B cell (primary cell): ENCODE results near the gene LRBA. TPM values are rescaled to one million over a fixed set of nuclear protein-coding genes. Genes with fewer than 3 reads are reported as not detected.

Source experiments
- ATAC-seq: fragments of 200-7000 bp; cut with Tn5 transposase; one replicate; pipeline ENCODE4 v1.10.0; 2021; ENCODE audit warnings: low read depth, mild to moderate bottlenecking, moderate number of reproducible peaks, moderate library complexity
- CTCF ChIA-PET: fragments of 350-600 bp; sonication (Branson Sonifier 250); formaldehyde crosslinking; loops from one replicate; lab custom pipeline; 2021; ENCODE audit warnings: antibody characterized with exemption, inconsistent platforms; lab: Charles Lee
- POLR2A ChIA-PET: fragments of 350-600 bp; sonication (Branson Sonifier 250); formaldehyde crosslinking; loops from one replicate; lab custom pipeline; 2021; ENCODE audit warnings: antibody characterized with exemption; lab: Charles Lee
- DNase-seq: peaks from one replicate; pipeline ENCODE4 v3.0.0; 2013
- H2AFZ ChIP-seq: 2 replicates; pipeline ENCODE4 v1.6.1; 2012; ENCODE audit warnings: mild to moderate bottlenecking, low read depth, low read length; ENCODE audit not compliant: insufficient read depth, poor library complexity, severe bottlenecking
- H3K27ac ChIP-seq, 2 donors: 1 replicate in 1 of 2; 2 replicates in 1 of 2; pipeline ENCODE4 v1.5.1; 2012 to 2013; ENCODE audit warnings: low read length in 2 of 2, mild to moderate bottlenecking in 2 of 2, moderate library complexity in 1 of 2
- H3K27me3 ChIP-seq, 4 experiments: fragments of 200-600 bp in 1 of 4; sonication (generic) in 1 of 4; replicated peaks in 1 of 4; 1 replicate in 2 of 4; 2 replicates in 2 of 4; pipeline versions ENCODE4 v1.6.1 to v1.7.0; 2013 to 2016; ENCODE audit warnings: low read length in 3 of 4, mild to moderate bottlenecking in 2 of 4, mixed read lengths in 1 of 4, moderate library complexity in 1 of 4; ENCODE audit not compliant: insufficient read depth in 4 of 4, control insufficient read depth in 3 of 4; ENCODE audit errors: control extremely low read depth in 1 of 4
- H3K36me3 ChIP-seq, 2 experiments: replicated peaks in 1 of 2; 1 replicate in 1 of 2; 2 replicates in 1 of 2; pipeline versions ENCODE4 v1.6.1 to v1.7.1; 2013; ENCODE audit warnings: low read length in 1 of 2; ENCODE audit not compliant: insufficient read depth in 2 of 2, control insufficient read depth in 1 of 2; ENCODE audit errors: control extremely low read depth in 1 of 2, extremely low read depth in 1 of 2
- H3K4me1 ChIP-seq, 2 donors: fragments of 200-600 bp in 1 of 2; sonication (generic) in 1 of 2; 1 replicate in 1 of 2; 2 replicates in 1 of 2; pipeline versions ENCODE4 v1.5.1 to v1.6.1; 2013 to 2017; ENCODE audit warnings: low read length in 2 of 2; ENCODE audit not compliant: control insufficient read depth in 2 of 2, insufficient read depth in 2 of 2
- H3K4me2 ChIP-seq: replicated peaks from 2 replicates; pipeline ENCODE3; 2012; ENCODE audit warnings: mild to moderate bottlenecking, low read depth, low read length; ENCODE audit not compliant: poor library complexity, severe bottlenecking
- H3K4me3 ChIP-seq, 5 experiments: fragments of 200-600 bp in 1 of 5; sonication (generic) in 1 of 5; 1 replicate in 3 of 5; 2 replicates in 2 of 5; pipeline versions ENCODE4 v1.5.1 to v1.7.0; 2011 to 2016; ENCODE audit warnings: low read length in 4 of 5, mild to moderate bottlenecking in 4 of 5, low read depth in 2 of 5, control low read depth in 1 of 5, moderate library complexity in 1 of 5; ENCODE audit not compliant: insufficient read depth in 1 of 5; ENCODE audit errors: control extremely low read depth in 1 of 5, extremely low read depth in 1 of 5
- H3K79me2 ChIP-seq: fragments of 200-600 bp; sonication (generic); one replicate; pipeline ENCODE4 v1.6.0; 2016; ENCODE audit warnings: low read length; ENCODE audit not compliant: control insufficient read depth, insufficient read depth
- H3K9ac ChIP-seq: fragments of 200-600 bp; sonication (generic); 2 replicates; pipeline ENCODE4 v1.6.1; 2017; ENCODE audit warnings: mild to moderate bottlenecking, low read length, moderate library complexity
- H3K9me3 ChIP-seq, 3 donors: one replicate each; pipeline versions ENCODE4 v1.6.1 to v1.7.1; 2013; ENCODE audit warnings: low read length in 2 of 3; ENCODE audit not compliant: control insufficient read depth in 2 of 3, insufficient read depth in 1 of 3; ENCODE audit errors: control extremely low read depth in 1 of 3
- H4K20me1 ChIP-seq: 2 replicates; pipeline ENCODE4 v1.6.0; 2012; ENCODE audit warnings: mild to moderate bottlenecking, low read length; ENCODE audit not compliant: insufficient read depth, control insufficient read depth, poor library complexity, severe bottlenecking
- H3K27ac Mint-ChIP-seq: one replicate; pipeline ENCODE4 v1.8.0; 2021; ENCODE audit warnings: mixed read lengths
- H3K27me3 Mint-ChIP-seq: one replicate; pipeline ENCODE4 v1.8.0; 2021; ENCODE audit warnings: mixed read lengths
- H3K4me1 Mint-ChIP-seq: one replicate; pipeline ENCODE4 v1.8.0; 2021; ENCODE audit warnings: mixed read lengths
- H3K4me3 Mint-ChIP-seq: one replicate; pipeline ENCODE4 v1.8.0; 2021; ENCODE audit warnings: mixed read lengths
- H3K9me3 Mint-ChIP-seq: one replicate; pipeline ENCODE4 v1.8.0; 2022; ENCODE audit warnings: mixed read lengths; ENCODE audit not compliant: insufficient read depth
- CTCF ChIP-seq: fragments of 200-600 bp; IDR thresholded peaks from one replicate; pipeline ENCODE4 v1.8.0; 2022; ENCODE audit warnings: antibody characterized with exemption, mild to moderate bottlenecking
- EZH2 ChIP-seq: IDR thresholded peaks from 2 replicates; pipeline ENCODE4 v1.6.1; 2012; ENCODE audit warnings: borderline replicate concordance, low read depth, mild to moderate bottlenecking, moderate library complexity, low read length; ENCODE audit not compliant: insufficient read depth, poor library complexity, severe bottlenecking
- WGBS: methylation state at CpG from one replicate; pipeline ENCODE4 v1.1.5; 2013; ENCODE audit warnings: missing lambda C conversion rate; ENCODE audit not compliant: insufficient coverage; 5-methylcytosine and 5-hydroxymethylcytosine counted together
- intact Hi-C: fragments of 100-400 bp; cut with micrococcal nuclease; formaldehyde crosslinking; loops from one replicate; pipeline ENCODE4 v1.10.0; 2022
- polyA plus RNA-seq: library from polyadenylated mRNA; depleted of rRNA; stranded (reverse); fragments of >200 nt; gene quantifications from 2 replicates; pipeline ENCODE4 v1.2.3, GENCODE V29; 2012
- total RNA-seq, 2 donors: library from RNA; stranded (reverse); fragments of 120-200 nt in 1 of 2; gene quantifications; 1 replicate in 1 of 2; 2 replicates in 1 of 2; pipeline versions ENCODE4 v1.2.3 to v1.2.4, GENCODE V29; 2013 to 2022

LRBA gene
- total and polyA plus RNA-seq, 2 donors (not counting 1 experiment from before 2014, with no cell fraction given): 17.5 to 86.7 TPM

- no peaks in the 10 kb centered on the region for H3K9me3 ChIP-seq
- no peak overlapping the region for H3K4me2 ChIP-seq
- DNase-seq (no peak), ATAC-seq (no peak)
- Mint-ChIP-seq H3K4me1 (no peaks in the 10 kb centered on the region), H3K9me3 (no peaks in the 10 kb centered on the region), H3K27ac (no peak overlapping the region), H3K27me3 (no peaks in the 10 kb centered on the region), H3K4me3 (no peak overlapping the region)
- H3K79me2 ChIP-seq: no peaks in the 10 kb centered on the region
- H2AFZ ChIP-seq: no peak overlapping the region
- H3K4me1 ChIP-seq: no peaks in the 10 kb centered on the region
- no peak overlapping the region for H3K4me3 ChIP-seq
- no peaks in the 10 kb centered on the region for H4K20me1 ChIP-seq
- TF ChIP-seq CTCF (no peak), EZH2 (no peak)
- H3K9ac ChIP-seq: no peak overlapping the region
- intact Hi-C loops: no loop called here
- peaks cover 4 to 18% of the 10 kb centered on the region in 2 experiments for H3K36me3 ChIP-seq
- no CpG with 5 or more reads among the region's 4 CpGs for WGBS
- no peaks in the 10 kb centered on the region for H3K27me3 ChIP-seq
- ChIA-PET POLR2A (no interaction called here), CTCF (no interaction called here)
- H3K27ac ChIP-seq: no peak overlapping the region
These were observed 706.1 kb downstream of the LRBA start for GRCh38 chr4:150308824-150309472.

DNA sequence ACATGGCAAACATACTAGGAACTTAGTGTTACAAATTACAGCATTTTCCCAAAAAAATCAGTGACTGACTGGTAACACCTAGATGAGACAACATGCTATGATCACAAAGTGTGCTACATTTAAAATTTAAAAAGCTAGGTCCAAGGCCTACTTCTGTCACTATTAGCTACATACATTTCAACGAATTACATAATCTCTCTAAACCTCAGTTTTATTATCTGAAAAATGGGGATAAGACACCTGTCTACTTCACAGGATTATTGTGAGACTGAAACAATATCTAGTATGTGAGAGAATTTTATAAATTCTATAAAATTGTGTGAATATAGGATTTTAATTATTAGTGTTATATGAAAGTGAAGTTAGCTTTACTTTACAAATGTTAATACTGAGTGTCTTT lies 708.4 kb downstream of the LRBA start:
- no CpG with 5 or more reads among the region's 1 CpG for WGBS
- H3K27ac ChIP-seq: no peak overlapping the region
- H3K9me3 ChIP-seq: no peaks in the 10 kb centered on the region
- Mint-ChIP-seq H3K4me1 (no peaks in the 10 kb centered on the region), H3K27ac (no peak overlapping the region), H3K27me3 (no peaks in the 10 kb centered on the region), H3K9me3 (no peaks in the 10 kb centered on the region), H3K4me3 (no peak overlapping the region)
- no peak overlapping the region for H3K9ac ChIP-seq
- TF ChIP-seq CTCF (no peak), EZH2 (no peak)
- POLR2A ChIA-PET: no interaction called here
- H3K36me3 ChIP-seq: peaks cover 4 to 17% of the 10 kb centered on the region in 2 experiments
- no peaks in the 10 kb centered on the region for H3K79me2 ChIP-seq
- H4K20me1 ChIP-seq: no peaks in the 10 kb centered on the region
- no peak overlapping the region for H3K4me3 ChIP-seq
- H2AFZ ChIP-seq: no peak overlapping the region
- no peak overlapping the region for H3K4me2 ChIP-seq
- no peaks in the 10 kb centered on the region for H3K27me3 ChIP-seq
- CTCF ChIA-PET: no interaction called here
- ATAC-seq: no peak
- DNase-seq: no peak
- intact Hi-C loops: no loop called here
- H3K4me1 ChIP-seq: no peaks in the 10 kb centered on the region
